CD8-positive, alpha-beta memory T cell (primary cell): Measurements from ENCODE around the gene STIM1. TPM values are rescaled to one million over a fixed set of nuclear protein-coding genes. Genes with fewer than 3 reads are reported as not detected.

ENCODE experiments used
- CTCF ChIA-PET: fragments of 350-600 bp; sonication (Branson Sonifier 250); formaldehyde crosslinking; loops from one replicate; lab custom pipeline; 2021; ENCODE audit warnings: antibody characterized with exemption; lab: Charles Lee
- POLR2A ChIA-PET: fragments of 350-600 bp; sonication (Branson Sonifier 250); formaldehyde crosslinking; loops from one replicate; lab custom pipeline; 2021; ENCODE audit warnings: antibody characterized with exemption; lab: Charles Lee
- DNase-seq, 5 donors: peaks; one replicate each; pipeline versions ENCODE4 v3.0.0 to v3.0.0-alpha.2; 2020 to 2022; ENCODE audit warnings: mixed read lengths in 1 of 5
- H3K27ac ChIP-seq: one replicate; pipeline ENCODE4 v1.7.0; 2013; ENCODE audit warnings: low read depth, mild to moderate bottlenecking, low read length, moderate library complexity
- H3K27me3 ChIP-seq: 2 replicates; pipeline ENCODE4 v1.7.0; 2013; ENCODE audit warnings: low read length, mild to moderate bottlenecking; ENCODE audit not compliant: insufficient read depth, poor library complexity, severe bottlenecking
- H3K36me3 ChIP-seq: 2 replicates; pipeline ENCODE4 v1.7.0; 2013; ENCODE audit warnings: mild to moderate bottlenecking, low read length, moderate library complexity; ENCODE audit not compliant: insufficient read depth
- H3K4me1 ChIP-seq: 2 replicates; pipeline ENCODE4 v1.7.0; 2013; ENCODE audit warnings: mild to moderate bottlenecking, low read length, moderate library complexity; ENCODE audit not compliant: insufficient read depth
- H3K4me3 ChIP-seq: 2 replicates; pipeline ENCODE4 v1.7.0; 2013; ENCODE audit warnings: mild to moderate bottlenecking, low read length
- H3K9me3 ChIP-seq: 2 replicates; pipeline ENCODE4 v1.7.0; 2013; ENCODE audit warnings: mild to moderate bottlenecking, low read length
- H3K27ac Mint-ChIP-seq, 8 donors: one replicate each; pipeline ENCODE4 v1.8.0; 2020 to 2021; ENCODE audit warnings: mixed read lengths in 8 of 8, mild to moderate bottlenecking in 6 of 8, inconsistent platforms in 3 of 8, moderate library complexity in 3 of 8
- H3K27me3 Mint-ChIP-seq, 2 donors: one replicate each; pipeline ENCODE4 v1.8.0; 2020 to 2021; ENCODE audit warnings: mixed read lengths in 2 of 2, mild to moderate bottlenecking in 1 of 2, moderate library complexity in 1 of 2
- H3K36me3 Mint-ChIP-seq, 3 donors: one replicate each; pipeline ENCODE4 v1.8.0; 2020 to 2021; ENCODE audit warnings: mixed read lengths in 3 of 3, inconsistent platforms in 1 of 3, mild to moderate bottlenecking in 1 of 3
- H3K4me1 Mint-ChIP-seq, 3 donors: one replicate each; pipeline ENCODE4 v1.8.0; 2020 to 2021; ENCODE audit warnings: mixed read lengths in 3 of 3, inconsistent platforms in 1 of 3, mild to moderate bottlenecking in 1 of 3
- H3K4me3 Mint-ChIP-seq, 7 donors: one replicate each; pipeline ENCODE4 v1.8.0; 2020 to 2021; ENCODE audit warnings: mixed read lengths in 7 of 7, mild to moderate bottlenecking in 6 of 7, moderate library complexity in 4 of 7, inconsistent platforms in 2 of 7
- H3K9me3 Mint-ChIP-seq, 5 donors: one replicate each; pipeline ENCODE4 v1.8.0; 2020 to 2022; ENCODE audit warnings: mixed read lengths in 5 of 5, mild to moderate bottlenecking in 3 of 5, moderate library complexity in 2 of 5, inconsistent platforms in 1 of 5
- polyA plus RNA-seq: library from polyadenylated mRNA; unstranded; fragments of 300-500 nt; fragmentation: Illumina TruSeq; gene quantifications from one replicate; pipeline ENCODE4 v1.2.3, GENCODE V29; 2021
- total RNA-seq, 2 experiments: library from RNA; stranded (reverse); gene quantifications; one replicate each; pipeline ENCODE4 v1.2.3, GENCODE V29; 2021

Gene STIM1
- total and polyA plus RNA-seq, 3 experiments from 2014 or later: 43.8 to 46.0 (median 45.6) TPM

DNA sequence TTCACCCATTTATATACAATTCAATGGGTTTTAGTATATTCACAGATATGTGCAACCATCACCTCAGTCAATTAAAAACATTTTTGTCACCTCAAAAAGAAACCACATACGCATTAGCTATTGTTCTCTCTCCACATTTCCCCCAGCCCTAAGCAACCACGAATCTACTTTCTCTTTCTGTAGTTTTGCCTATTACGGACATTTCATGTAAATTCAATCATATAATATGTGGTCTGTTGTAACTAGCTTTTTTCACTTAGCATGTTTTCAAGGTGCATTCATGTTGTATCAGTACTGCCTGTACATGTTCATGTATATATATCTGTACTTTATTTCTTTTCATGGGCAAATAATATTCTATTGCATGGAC is 134.4 kb downstream of the STIM1 start:
- POLR2A ChIA-PET: no interaction called here
- Histone ChIP-seq H3K4me1 (peaks cover 40% of the 10 kb centered on the region), H3K36me3 (no peaks in the 10 kb centered on the region), H3K27ac (no peak overlapping the region), H3K27me3 (no peaks in the 10 kb centered on the region), H3K9me3 (no peaks in the 10 kb centered on the region), H3K4me3 (peak overlapping the region; percentile 9)
- peak overlapping the region; percentile 3 to 84 (median 42) for H3K27ac Mint-ChIP-seq
- H3K4me1 Mint-ChIP-seq: peaks cover 65 to 87% (median 81%) of the 10 kb centered on the region in 3 donors
- peaks cover 12 to 26% (median 14%) of the 10 kb centered on the region in 3 donors for H3K36me3 Mint-ChIP-seq
- peak overlapping the region in 6 of 7 donors; percentile 0 to 68 (median 37) for H3K4me3 Mint-ChIP-seq
- peak in 2 of 5 donors; percentile 48 to 70 for DNase-seq
- CTCF ChIA-PET: interaction anchor here (0.7 to 3.3 kb wide), 9 partner anchors 10 to 154 kb away, joined by 3 to 8 read pairs (median 4); partner anchors contain the start of gene STIM1
- H3K9me3 Mint-ChIP-seq: peaks cover 6 to 11% (median 9%) of the 10 kb centered on the region in 5 donors
- no peaks in the 10 kb centered on the region for H3K27me3 Mint-ChIP-seq

DNA sequence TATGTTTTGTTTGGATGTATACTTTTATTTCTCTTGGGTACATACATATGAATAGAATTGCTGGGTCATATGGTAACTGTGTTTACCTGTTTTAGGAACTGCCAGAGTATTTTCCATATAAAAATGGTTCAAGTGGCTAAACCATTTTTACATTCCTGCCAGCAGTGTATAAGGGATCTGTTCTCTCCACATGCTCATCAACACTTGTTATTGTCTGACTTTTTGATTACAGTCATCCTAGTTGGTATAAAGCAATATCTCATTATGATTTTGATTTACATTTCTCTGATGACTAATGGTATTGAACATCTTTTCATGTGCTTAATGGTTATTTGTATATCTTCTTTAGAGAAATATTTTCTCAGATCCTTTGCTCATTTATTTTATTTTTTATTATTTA is 134.9 kb downstream of the STIM1 start:
- no peak for DNase-seq
- H3K4me3 Mint-ChIP-seq: peak overlapping the region in 6 of 7 donors; percentile 0 to 68 (median 37)
- Histone ChIP-seq H3K9me3 (no peaks in the 10 kb centered on the region), H3K4me3 (peak overlapping the region; percentile 9), H3K4me1 (peaks cover 39% of the 10 kb centered on the region), H3K27me3 (no peaks in the 10 kb centered on the region), H3K27ac (no peak overlapping the region), H3K36me3 (no peaks in the 10 kb centered on the region)
- ChIA-PET CTCF (interaction anchor here (1.3 to 3.3 kb wide), 4 partner anchors 10 to 136 kb away, joined by 3 to 8 read pairs (median 6); partner anchors contain the start of gene STIM1), POLR2A (no interaction called here)
- H3K9me3 Mint-ChIP-seq: peaks cover 6 to 11% (median 9%) of the 10 kb centered on the region in 5 donors
- H3K27ac Mint-ChIP-seq: peak overlapping the region in 6 of 8 donors; percentile 3 to 84 (median 42)
- no peaks in the 10 kb centered on the region for H3K27me3 Mint-ChIP-seq
- peaks cover 15 to 29% (median 19%) of the 10 kb centered on the region in 3 donors for H3K36me3 Mint-ChIP-seq
- peaks cover 65 to 87% (median 81%) of the 10 kb centered on the region in 3 donors for H3K4me1 Mint-ChIP-seq

DNA sequence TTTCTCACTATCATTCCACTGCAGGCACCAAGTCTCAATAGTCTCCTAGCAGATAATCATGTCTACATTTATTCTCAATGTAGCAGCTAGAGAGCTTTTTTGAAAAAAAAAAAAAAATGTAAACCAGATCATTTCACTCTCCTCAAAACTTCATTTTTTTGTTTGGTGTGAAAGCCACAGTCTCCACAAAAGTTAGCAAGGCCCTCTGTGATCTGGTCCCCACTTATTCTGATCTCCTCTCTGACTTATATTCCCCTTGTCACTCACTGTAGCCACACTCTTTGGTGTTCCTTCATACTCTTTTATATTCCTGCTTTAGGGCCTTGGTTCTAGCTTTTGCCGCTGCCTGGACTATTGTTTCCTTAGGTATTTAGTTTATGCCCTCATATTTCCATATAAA is 137.5 kb downstream of the STIM1 start:
- Histone ChIP-seq H3K27ac (no peak overlapping the region), H3K27me3 (no peaks in the 10 kb centered on the region), H3K4me1 (peaks cover 42% of the 10 kb centered on the region), H3K9me3 (no peaks in the 10 kb centered on the region), H3K4me3 (no peak overlapping the region), H3K36me3 (no peaks in the 10 kb centered on the region)
- H3K27me3 Mint-ChIP-seq: no peaks in the 10 kb centered on the region
- POLR2A ChIA-PET: no interaction called here
- CTCF ChIA-PET: interaction anchor here (1.5 kb wide), 1 partner anchor 144 kb away, joined by 3 read pairs; no protein-coding TSS in a partner anchor
- peaks cover 11 to 27% (median 19%) of the 10 kb centered on the region in 3 donors for H3K36me3 Mint-ChIP-seq
- peaks cover 61 to 86% (median 81%) of the 10 kb centered on the region in 3 donors for H3K4me1 Mint-ChIP-seq
- peak overlapping the region in 2 of 7 donors; percentile 2 to 25 for H3K4me3 Mint-ChIP-seq
- H3K9me3 Mint-ChIP-seq: peaks cover 6 to 11% (median 9%) of the 10 kb centered on the region in 5 donors
- peak in 2 of 5 donors; percentile 17 to 27 for DNase-seq
- peak overlapping the region in 2 of 8 donors; percentile 14 to 54 for H3K27ac Mint-ChIP-seq

DNA sequence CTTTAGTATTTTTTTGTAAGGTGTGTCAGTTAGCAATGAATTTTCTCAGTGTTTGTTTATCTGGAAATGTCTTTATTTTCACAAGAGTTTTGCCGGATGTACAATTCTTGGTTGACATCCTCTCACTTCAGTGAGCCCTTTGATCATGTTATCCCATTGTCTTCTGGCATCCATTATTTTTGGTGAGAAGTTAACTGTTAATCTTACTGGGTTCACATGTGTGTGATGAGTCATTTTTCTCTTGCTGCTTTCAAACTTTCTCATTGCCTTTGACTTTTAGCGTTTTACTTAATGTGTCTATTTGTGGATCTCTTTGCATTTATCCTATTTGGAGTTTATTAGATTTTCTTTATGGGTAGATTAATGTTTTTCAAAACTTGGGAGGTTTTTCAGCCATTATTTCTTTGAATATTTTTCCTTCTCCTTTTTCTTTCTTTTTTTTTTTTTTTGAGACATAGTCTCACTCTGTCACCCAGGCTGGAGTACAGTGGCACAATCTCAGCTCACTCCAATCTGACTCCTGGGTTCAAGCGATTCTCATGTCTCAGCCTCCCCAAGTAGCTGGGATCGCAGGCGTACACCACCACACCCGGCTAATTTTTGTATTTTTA is 138.7 kb downstream of the STIM1 start:
- Histone ChIP-seq H3K4me1 (peaks cover 41% of the 10 kb centered on the region), H3K9me3 (no peaks in the 10 kb centered on the region), H3K27ac (no peak overlapping the region), H3K36me3 (no peaks in the 10 kb centered on the region), H3K4me3 (no peak overlapping the region), H3K27me3 (no peaks in the 10 kb centered on the region)
- Mint-ChIP-seq H3K9me3 (peaks cover 6 to 11% (median 9%) of the 10 kb centered on the region in 5 donors), H3K4me1 (peaks cover 59 to 86% (median 79%) of the 10 kb centered on the region in 3 donors), H3K27ac (peak overlapping the region in 2 of 8 donors; percentile 49 to 58), H3K4me3 (peak overlapping the region in 1 of 7 donors; percentile 30), H3K27me3 (no peaks in the 10 kb centered on the region), H3K36me3 (peaks cover 11 to 23% (median 19%) of the 10 kb centered on the region in 3 donors)
- CTCF ChIA-PET: no interaction called here
- POLR2A ChIA-PET: no interaction called here
- DNase-seq: no peak

DNA sequence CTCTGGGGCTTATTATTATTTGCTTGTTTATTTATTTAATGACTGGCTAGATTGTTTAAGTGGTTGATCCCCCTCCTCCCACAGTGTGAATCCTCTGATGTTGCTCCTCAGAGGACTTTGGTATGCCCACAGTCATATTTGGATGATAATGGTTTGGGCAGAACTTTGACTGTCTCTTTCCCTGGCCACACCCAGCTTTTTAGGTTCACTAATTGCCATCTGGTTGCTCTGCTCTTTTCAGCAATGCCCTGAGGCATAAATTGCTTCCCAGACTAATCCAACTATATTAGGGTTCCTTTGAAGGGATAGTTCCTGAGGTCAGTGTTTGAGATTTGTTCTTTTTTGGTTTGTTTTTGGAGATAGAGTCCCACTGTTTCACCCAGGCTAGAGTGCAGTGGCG is 139.8 kb downstream of the STIM1 start:
- ChIA-PET POLR2A (no interaction called here), CTCF (no interaction called here)
- Mint-ChIP-seq H3K27me3 (no peaks in the 10 kb centered on the region), H3K4me3 (peak overlapping the region in 2 of 7 donors; percentile 5 to 29), H3K9me3 (peaks cover 6 to 11% (median 9%) of the 10 kb centered on the region in 5 donors), H3K27ac (no peak overlapping the region), H3K36me3 (peaks cover 12 to 23% (median 22%) of the 10 kb centered on the region in 3 donors), H3K4me1 (peaks cover 52 to 78% (median 71%) of the 10 kb centered on the region in 3 donors)
- H3K4me3 ChIP-seq: no peak overlapping the region
- DNase-seq: no peak
- no peaks in the 10 kb centered on the region for H3K9me3 ChIP-seq
- peaks cover 29% of the 10 kb centered on the region for H3K4me1 ChIP-seq
- no peaks in the 10 kb centered on the region for H3K36me3 ChIP-seq
- H3K27me3 ChIP-seq: no peaks in the 10 kb centered on the region
- H3K27ac ChIP-seq: no peak overlapping the region

DNA sequence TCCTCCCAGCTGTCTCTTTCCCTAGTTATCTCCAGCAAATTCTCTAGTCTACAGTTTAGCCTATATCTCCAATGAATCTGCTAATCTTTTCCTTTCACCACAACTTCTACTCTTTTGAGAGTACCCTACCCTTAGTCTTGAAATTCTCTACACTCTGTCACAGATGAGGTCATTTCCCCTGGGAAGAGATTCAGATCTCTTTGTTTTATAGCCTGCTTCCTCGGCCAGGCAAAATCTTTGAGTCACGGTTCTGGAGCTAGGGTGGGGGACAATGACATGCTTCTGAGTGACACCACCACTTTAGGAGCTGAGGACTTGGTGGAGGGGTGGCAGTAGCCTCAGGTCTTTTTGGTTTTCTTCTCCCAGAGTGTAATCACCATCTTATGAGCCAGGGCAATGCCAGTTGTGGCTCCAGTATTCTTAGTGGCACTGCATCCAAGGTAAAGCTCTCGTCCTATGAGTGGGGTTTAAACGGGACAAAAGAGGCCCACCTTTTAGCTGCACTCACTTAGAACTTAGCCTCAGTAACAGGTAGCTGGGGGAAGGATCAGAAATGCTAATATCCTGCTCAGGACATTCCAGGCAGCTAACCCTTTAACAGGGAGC is 140.6 kb downstream of the STIM1 start:
- Histone ChIP-seq H3K27me3 (no peaks in the 10 kb centered on the region), H3K9me3 (no peaks in the 10 kb centered on the region), H3K4me3 (no peak overlapping the region), H3K27ac (no peak overlapping the region), H3K4me1 (peaks cover 27% of the 10 kb centered on the region), H3K36me3 (no peaks in the 10 kb centered on the region)
- Mint-ChIP-seq H3K27ac (peak overlapping the region in 5 of 8 donors; percentile 5 to 94 (median 57)), H3K36me3 (peaks cover 12 to 23% (median 22%) of the 10 kb centered on the region in 3 donors), H3K4me1 (peaks cover 47 to 71% (median 69%) of the 10 kb centered on the region in 3 donors), H3K27me3 (no peaks in the 10 kb centered on the region), H3K4me3 (no peak overlapping the region), H3K9me3 (peaks cover 6 to 11% (median 9%) of the 10 kb centered on the region in 5 donors)
- no peak for DNase-seq
- ChIA-PET POLR2A (interaction anchor here (0.6 to 0.7 kb wide), 2 partner anchors 20 to 123 kb away, joined by 3 to 5 read pairs; no protein-coding TSS in a partner anchor), CTCF (interaction anchor here (1.0 to 1.6 kb wide), 2 partner anchors 11 to 141 kb away, joined by 5 read pairs; partner anchors contain the start of gene STIM1)

DNA sequence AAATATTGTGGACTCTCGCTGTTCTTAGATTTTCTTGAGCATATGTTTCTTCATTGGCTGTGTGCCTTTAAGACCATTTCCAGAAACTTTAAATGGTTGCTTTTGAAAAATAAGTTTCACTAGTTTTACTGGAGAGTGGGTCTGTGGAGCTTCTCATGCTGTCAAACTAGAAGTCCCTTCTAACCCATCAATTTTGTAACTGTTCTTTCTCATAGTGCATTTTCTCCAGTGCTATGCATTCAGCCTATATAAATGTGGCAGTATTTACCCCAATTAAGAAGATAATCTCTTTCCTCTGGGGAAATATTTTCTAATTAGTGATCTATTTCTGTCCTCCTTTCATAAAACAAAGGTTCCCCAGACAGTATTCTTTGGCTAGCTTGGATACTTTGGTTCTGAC is 141.2 kb downstream of the STIM1 start:
- no peaks in the 10 kb centered on the region for H3K36me3 ChIP-seq
- H3K27ac Mint-ChIP-seq: peak overlapping the region in 3 of 8 donors; percentile 6 to 23 (median 17)

More for the DNA sequence above, 141.2 kb downstream of the STIM1 start:
- H3K27ac ChIP-seq: no peak overlapping the region
- H3K27me3 ChIP-seq: no peaks in the 10 kb centered on the region
- Mint-ChIP-seq H3K36me3 (peaks cover 12 to 23% (median 22%) of the 10 kb centered on the region in 3 donors), H3K4me1 (peaks cover 47 to 69% (median 68%) of the 10 kb centered on the region in 3 donors), H3K4me3 (no peak overlapping the region), H3K9me3 (peaks cover 6 to 11% (median 9%) of the 10 kb centered on the region in 5 donors), H3K27me3 (no peaks in the 10 kb centered on the region)
- ChIA-PET CTCF (interaction anchor here (1.0 to 1.6 kb wide), 2 partner anchors 10 to 142 kb away, joined by 5 read pairs; partner anchors contain the start of gene STIM1), POLR2A (interaction anchor here (0.6 to 0.7 kb wide), 2 partner anchors 19 to 124 kb away, joined by 3 to 5 read pairs; no protein-coding TSS in a partner anchor)
- no peak overlapping the region for H3K4me3 ChIP-seq
- no peak for DNase-seq
- peaks cover 27% of the 10 kb centered on the region for H3K4me1 ChIP-seq
- no peaks in the 10 kb centered on the region for H3K9me3 ChIP-seq
